HepG2 (cell line): ENCODE data around the gene LOXL3. TPM values are rescaled to one million over a fixed set of nuclear protein-coding genes. Genes with fewer than 3 reads are reported as not detected.

Experiments used
- ATAC-seq: fragments of 200-7000 bp; cut with Tn5 transposase; 3 replicates; pipeline ENCODE4 v1.9.1; 2020; ENCODE audit warnings: mild to moderate bottlenecking, moderate library complexity
- BruUV-seq: library from RNA; stranded (reverse); fragments of 400-500 nt; replicated peaks from 2 replicates; lab custom pipeline; 2021; lab: Mats Ljungman, UMichigan
- CTCF ChIA-PET: fragments of 300-600 bp; formaldehyde crosslinking; extraction: SDS; loops from one replicate; lab custom pipeline; 2021; ENCODE audit warnings: low total read pairs, inconsistent platforms, low intra/inter-chr PET ratio; lab: Yijun Ruan, JAX
- POLR2A ChIA-PET: fragments of 350-600 bp; sonication (Branson Sonifier 250); formaldehyde crosslinking; loops from one replicate; lab custom pipeline; 2020; ENCODE audit warnings: antibody characterized with exemption, inconsistent platforms; lab: Yijun Ruan, JAX
- DNase-seq: peaks from one replicate; pipeline ENCODE4 v3.0.0-alpha.2; 2015; ENCODE audit warnings: low spot score
- FAIRE-seq: peaks from 3 replicates; lab custom pipeline; 2011; peaks lifted over from hg19 to GRCh38; lab: Jason Lieb, UNC
- H2AFZ ChIP-seq: one replicate; pipeline ENCODE4 v1.6.1; 2011; ENCODE audit warnings: low read length, inconsistent platforms
- H3K27ac ChIP-seq: fragments of 300-600 bp; 3 replicates; pipeline ENCODE4 v1.8.0; 2011; ENCODE audit warnings: mixed run types, mild to moderate bottlenecking, mixed read lengths, low read length, inconsistent platforms; ENCODE audit not compliant: insufficient read depth; ENCODE audit errors: extremely low read length
- H3K27me3 ChIP-seq, 2 experiments: fragments of 200-600 bp in 1 of 2; 2 replicates in 1 of 2; 3 replicates in 1 of 2; pipeline versions ENCODE4 v1.6.0 to v1.8.0; 2011; ENCODE audit warnings: low read length in 2 of 2, mild to moderate bottlenecking in 2 of 2, moderate library complexity in 2 of 2, inconsistent platforms in 1 of 2; ENCODE audit not compliant: insufficient read depth in 2 of 2, control insufficient read depth in 1 of 2
- H3K36me3 ChIP-seq, 2 experiments: fragments of 200-600 bp in 1 of 2; replicated peaks in 1 of 2; 2 replicates in 1 of 2; 3 replicates in 1 of 2; pipeline versions ENCODE4 v1.5.1 to v1.8.0; 2011; ENCODE audit warnings: low read length in 2 of 2, inconsistent platforms in 1 of 2; ENCODE audit not compliant: insufficient read depth in 2 of 2, control insufficient read depth in 1 of 2
- H3K4me1 ChIP-seq: 2 replicates; pipeline ENCODE4 v1.5.1; 2012; ENCODE audit warnings: low read length, inconsistent platforms; ENCODE audit not compliant: insufficient read depth
- H3K4me2 ChIP-seq: 2 replicates; pipeline ENCODE4 v1.6.0; 2011; ENCODE audit warnings: low read depth, low read length, inconsistent platforms
- H3K4me3 ChIP-seq, 3 experiments: fragments of 200-600 bp in 1 of 3; sonication (generic), shearing (Covaris generic) in 1 of 3; replicated peaks in 1 of 3; 2 replicates each; pipeline ENCODE4 v1.5.1; 2011 to 2016; ENCODE audit warnings: low read length in 3 of 3, inconsistent platforms in 2 of 3, low read depth in 2 of 3, mild to moderate bottlenecking in 2 of 3, control low read depth in 1 of 3, mixed read lengths in 1 of 3; ENCODE audit not compliant: insufficient read depth in 1 of 3
- H3K79me2 ChIP-seq: one replicate; pipeline ENCODE4 v1.6.1; 2011; ENCODE audit warnings: low read length, inconsistent platforms; ENCODE audit not compliant: insufficient read depth
- H3K9ac ChIP-seq: 2 replicates; pipeline ENCODE4 v1.6.0; 2011; ENCODE audit warnings: mild to moderate bottlenecking, low read depth, low read length, inconsistent platforms; ENCODE audit not compliant: insufficient read depth
- H3K9me3 ChIP-seq: 2 replicates; pipeline ENCODE4 v1.5.1; 2012; ENCODE audit warnings: mild to moderate bottlenecking, low read length
- H4K20me1 ChIP-seq: 2 replicates; pipeline ENCODE4 v1.6.0; 2011; ENCODE audit warnings: inconsistent platforms, mild to moderate bottlenecking, low read length, moderate library complexity; ENCODE audit not compliant: insufficient read depth
- ARID5B ChIP-seq: IDR thresholded peaks from 2 replicates; pipeline ENCODE4 v1.4.0; 2020; ENCODE audit warnings: mild to moderate bottlenecking, missing genetic modification reagents
- ATF6 ChIP-seq: sonication (generic); formaldehyde crosslinking; conservative IDR thresholded peaks from 2 replicates; pipeline ENCODE4 v1.4.0; 2020; ENCODE audit warnings: missing genetic modification reagents
- BHLHE40 ChIP-seq: IDR thresholded peaks from 2 replicates; pipeline ENCODE4 v1.6.1; 2011; ENCODE audit warnings: low read length, improper control_type of control experiment
- CBX1 ChIP-seq: IDR thresholded peaks from one replicate; pipeline ENCODE4 v1.6.1; 2016; ENCODE audit warnings: antibody characterized with exemption, low read depth
- FOSL2 ChIP-seq: sonication (generic); formaldehyde crosslinking; IDR thresholded peaks from 2 replicates; pipeline ENCODE4 v1.4.0; 2020; ENCODE audit warnings: missing genetic modification reagents
- NR0B2 ChIP-seq: sonication (generic); formaldehyde crosslinking; IDR thresholded peaks from 2 replicates; pipeline ENCODE4 v1.4.0; 2020; ENCODE audit warnings: mild to moderate bottlenecking, missing genetic modification reagents
- NR2C2 ChIP-seq: sonication (generic); formaldehyde crosslinking; IDR thresholded peaks from 2 replicates; pipeline ENCODE4 v1.4.0; 2020; ENCODE audit warnings: missing genetic modification reagents, mild to moderate bottlenecking, moderate library complexity, borderline replicate concordance
- SCMH1 ChIP-seq: sonication (generic); formaldehyde crosslinking; IDR thresholded peaks from 2 replicates; pipeline ENCODE4 v1.9.0; 2021; ENCODE audit warnings: missing genetic modification reagents, mild to moderate bottlenecking, borderline replicate concordance
- ZBTB33 ChIP-seq: sonication (generic); formaldehyde crosslinking; IDR thresholded peaks from 2 replicates; pipeline ENCODE4 v1.4.0; 2020; ENCODE audit warnings: missing genetic modification reagents
- ZNF614 ChIP-seq: IDR thresholded peaks from 2 replicates; pipeline ENCODE4 v1.6.1; 2018; ENCODE audit warnings: missing biosample characterization, missing genetic modification reagents, inconsistent platforms, borderline replicate concordance
- ZNF704 ChIP-seq: sonication (generic); formaldehyde crosslinking; IDR thresholded peaks from 2 replicates; pipeline ENCODE4 v1.8.1; 2023; ENCODE audit warnings: mild to moderate bottlenecking, inconsistent platforms, moderate library complexity, missing genetic modification reagents, borderline replicate concordance
- WGBS: methylation state at CpG from one replicate; pipeline ENCODE4 v1.1.6; 2017; ENCODE audit warnings: low lambda C conversion rate; 5-methylcytosine and 5-hydroxymethylcytosine counted together
- in situ Hi-C: cut with HindIII; loops from 2 replicates; pipeline ENCODE4 v1.10.0; 2017; ENCODE audit warnings: low pct_unique_long_range_greater_than_20kb; ENCODE audit not compliant: extremely low pct_ligation_motif_present
- intact Hi-C: fragments of 100-400 bp; cut with micrococcal nuclease; formaldehyde crosslinking; loops from one replicate; pipeline ENCODE4 v1.10.0; 2022; ENCODE audit not compliant: unreplicated experiment
- polyA plus RNA-seq, 8 experiments: library from polyadenylated mRNA; depleted of rRNA in 3 of 8; stranded (reverse) in 7 of 8; unstranded in 1 of 8; fragments of >200 nt; fragmentation: Illumina TruSeq in 4 of 8; extraction: Trizol in 4 of 8; gene quantifications; 2 replicates each; pipeline versions ENCODE4 v1.2.1 to v1.2.3, GENCODE V29; 2011 to 2016; ENCODE audit warnings: low read depth in 4 of 8, missing spikeins in 1 of 8, mixed read lengths in 1 of 8; ENCODE audit not compliant: insufficient read depth in 1 of 8
- total RNA-seq, 5 experiments: library from RNA; depleted of rRNA; stranded (reverse); fragments of >200 nt; fragmentation: Illumina TruSeq; extraction: Trizol; gene quantifications; 2 replicates each; pipeline ENCODE4 v1.2.3, GENCODE V29; 2016; ENCODE audit warnings: low read depth in 1 of 5

Gene LOXL3
- total and polyA plus RNA-seq, 2 of the 13 experiments (the other 11 are each of a cell fraction or from before 2014, with no cell fraction given) = 0.55 to 6.5 TPM

- Histone ChIP-seq H3K9ac (no peak overlapping the region), H3K9me3 (no peaks in the 10 kb centered on the region), H2AFZ (no peak overlapping the region), H4K20me1 (no peaks in the 10 kb centered on the region), H3K4me3 (no peak overlapping the region), H3K4me1 (no peaks in the 10 kb centered on the region; the same call in 1 of the 2 replicates), H3K27me3 (peaks cover 3 to 64% of the 10 kb centered on the region in 2 experiments; a peak in 4 of 5 replicates), H3K27ac (no peak overlapping the region), H3K79me2 (no peaks in the 10 kb centered on the region), H3K4me2 (no peak overlapping the region), H3K36me3 (no peaks in the 10 kb centered on the region)
- intact Hi-C loops (no loop called here), in situ Hi-C loops (no loop called here)
- BruUV-seq = no TSS peak
- DNase-seq (no peak), ATAC-seq (no peak), FAIRE-seq (no peak)
- ChIA-PET CTCF (no interaction called here), POLR2A (no interaction called here)
- WGBS = 24% methylated on average over 5 of the region's 5 CpGs
- TF ChIP-seq BHLHE40 = no peak
- TF ChIP-seq ZNF614 = no peak
- TF ChIP-seq ZNF704 (CRISPR knock-in tag) = no peak
- TF ChIP-seq FOSL2 = no peak
- TF ChIP-seq ARID5B = no peak
- TF ChIP-seq CBX1 = no peak
- TF ChIP-seq SCMH1 (CRISPR knock-in tag) = no peak
- no peak for TF ChIP-seq NR0B2
- TF ChIP-seq NR2C2 = no peak
- no peak for TF ChIP-seq ZBTB33 (CRISPR knock-in tag)
- TF ChIP-seq ATF6 (CRISPR knock-in tag) = no peak
Measured at GRCh38 chr2:74564222-74564621, 10.5 kb upstream of the LOXL3 start.
